Measurements from ENCODE around the gene PTMA. TPM values are rescaled to one million over a fixed set of nuclear protein-coding genes. Genes with fewer than 3 reads are reported as not detected.

PTMA gene
- total and polyA plus RNA-seq, 2 of the 4 experiments (the other 2 are of a cell fraction): 380 to 742 TPM

GRCh38 chr2:231665245-231666170 is 42.8 kb upstream of the PTMA start:
- H2BK15ac ChIP-seq (ENCODE audit: low read depth, low read length): peak overlapping the region; percentile 95
- H3K27ac ChIP-seq (ENCODE audit: insufficient read depth, low read length): peak overlapping the region; percentile 99
- no TSS peak for BruUV-seq (replicated peaks)
- peaks cover 0 to 22% of the 10 kb centered on the region in 2 experiments; a peak in 2 of 4 replicates for H3K79me1 ChIP-seq (ENCODE audit: low read depth in 1 of 2, low read length in 2 of 2)
- peak overlapping the region; percentile 96 for H3K23ac ChIP-seq (ENCODE audit: low read depth, low read length)
- peak overlapping the region; percentile 100 for H4K91ac ChIP-seq (ENCODE audit: insufficient read depth, low read depth, low read length)
- peak overlapping the region; percentile 100 for H3K14ac ChIP-seq (replicated peaks; ENCODE audit: low read depth, low read length)
- H3K4me3 ChIP-seq (ENCODE audit: insufficient read depth, low read depth, low read length): peak overlapping the region; percentile 51
- peaks cover 16% of the 10 kb centered on the region for H3K4me1 ChIP-seq (ENCODE audit: control insufficient read depth, insufficient read depth, low read length)
- peak overlapping the region; percentile 95 for H3K9ac ChIP-seq (ENCODE audit: low read depth, low read length)
- no peaks in the 10 kb centered on the region for H4K20me1 ChIP-seq (ENCODE audit: insufficient read depth, low read length)
- in situ Hi-C loops (cut with MboI; ENCODE audit: low sequenced_read_pairs): no loop called here
- H2AK5ac ChIP-seq (ENCODE audit: low read depth, low read length): peak overlapping the region; percentile 100
- intact Hi-C loops (cut with micrococcal nuclease): loop anchor here (2.0 kb wide), 1 partner anchor 53 kb away; no protein-coding TSS in a partner anchor
- ATAC-seq (ENCODE audit: low read depth): no peak
- DNase-seq: no peak
- H3K4ac ChIP-seq (ENCODE audit: low read depth, low read length): peak overlapping the region; percentile 100
- H2AK9ac ChIP-seq (replicated peaks; ENCODE audit: low read depth, low read length, poor library complexity): peak overlapping the region; percentile 100
- no peaks in the 10 kb centered on the region for H3K27me3 ChIP-seq (ENCODE audit: control insufficient read depth, insufficient read depth, low read length)
- ChIA-PET CTCF (interaction anchor here (0.5 to 1.4 kb wide), 4 partner anchors 9 to 76 kb away, joined by 3 read pairs; no protein-coding TSS in a partner anchor), POLR2A (ENCODE audit: unreplicated experiment) (no interaction called here)
- H2BK20ac ChIP-seq (ENCODE audit: low read depth, low read length): peak overlapping the region; percentile 63
- H3K18ac ChIP-seq (ENCODE audit: low read depth, low read length): peak overlapping the region; percentile 96
- peak overlapping the region; percentile 97 for H2AFZ ChIP-seq (replicated peaks; ENCODE audit: low read length, poor library complexity)
- 55% methylated on average over 3 of the region's 20 CpGs; no CpG with 5 or more reads in 1 of the 2 experiments for WGBS, 2 experiments (ENCODE audit: extremely low coverage in 2 of 2, insufficient read length in 1 of 2)
- peak overlapping the region; percentile 98 for H3K56ac ChIP-seq (ENCODE audit: extremely low read depth, insufficient read depth, low read length)
- peak overlapping the region; percentile 98 for H2BK5ac ChIP-seq (ENCODE audit: low read depth, low read length, poor library complexity, severe bottlenecking)
- H4K5ac ChIP-seq (ENCODE audit: low read depth, low read length): peak overlapping the region; percentile 99
- peaks cover 13% of the 10 kb centered on the region for H3K9me1 ChIP-seq (ENCODE audit: insufficient read depth, low read length)
- peaks cover 2% of the 10 kb centered on the region; the same call in 1 of the 2 replicates for H3K9me3 ChIP-seq (ENCODE audit: control insufficient read depth, insufficient read depth, low read length)
- no peaks in the 10 kb centered on the region for H3K36me3 ChIP-seq (ENCODE audit: control insufficient read depth, insufficient read depth, low read length)
- dilution Hi-C loops (cut with HindIII; ENCODE audit: low sequenced_read_pairs, unreplicated experiment): no loop called here
- peak overlapping the region; percentile 91 for H3K4me2 ChIP-seq (ENCODE audit: low read depth, low read length)
- TF ChIP-seq CHD1 (IDR thresholded peaks at IDR 0.05; ENCODE audit: low read depth, low read length): no peak
- H4K8ac ChIP-seq (ENCODE audit: low read depth in 2 of 2, low read length in 2 of 2): peak overlapping the region; percentile 100
- H2BK120ac ChIP-seq (ENCODE audit: low read depth, low read length): peak overlapping the region; percentile 90

All from IMR-90 (cell line).